Left cardiac atrium (tissue), 4 donors: Measurements from ENCODE around the gene GC. TPM values are rescaled to one million over a fixed set of nuclear protein-coding genes. Genes with fewer than 3 reads are reported as not detected.
"Not testable (repeated sequence)": the region's sequence is repeated elsewhere in the genome, so short reads cannot be mapped to it uniquely, and the experiment has no call there.

Experiments used
- ATAC-seq, 2 donors: fragments of 200-7000 bp; cut with Tn5 transposase; one replicate each; pipeline ENCODE4 v1.9.1; 2020; ENCODE audit warnings: mild to moderate bottlenecking in 2 of 2, moderate library complexity in 2 of 2
- DNase-seq: peaks from one replicate; pipeline ENCODE4 v3.0.0-alpha.2; 2020
- intact Hi-C, 2 donors: fragments of 100-400 bp; cut with DNase I; formaldehyde crosslinking; loops; one replicate each; pipeline versions ENCODE4 v1.14.1 to v1.15.1; 2022 to 2023
- total RNA-seq, 2 donors: library from RNA; stranded (reverse); fragmentation: NEBNext Ultra II Directional; extraction: Animal tissue kit (Norgen Biotek cat#: 25700); gene quantifications; one replicate each; pipeline ENCODE4 v1.2.1, GENCODE V29; 2021
- donor health status: DM: no; HTN: yes; CAD: no.
- donor health status: DM: no; HTN: yes; CAD: no; lungs with severe emphysema.
- donor health status: DM: yes; HTN: yes; CAD: no.
- donor health status: Dilated cardiomyopathy.

The GC gene
- total RNA-seq, 2 donors from 2014 or later: 0.21 TPM; not detected in 1

- intact Hi-C loops: no loop called here
- DNase-seq: no peak
- no peak for ATAC-seq
Observed at GRCh38 chr4:71771613-71772012, 12.3 kb downstream of the GC start.

- DNase-seq (no peak), ATAC-seq (no peak)
- intact Hi-C loops: no loop called here
Observed at GRCh38 chr4:71769434-71769833, 14.4 kb downstream of the GC start.

GRCh38 chr4:71768123-71768522 is 15.8 kb downstream of the GC start:
- no peak for DNase-seq
- no peak for ATAC-seq
- intact Hi-C loops: no loop called here

GRCh38 chr4:71765821-71766383 is 18.0 kb downstream of the GC start:
- ATAC-seq: no peak
- DNase-seq: no peak

GRCh38 chr4:71765350-71765749 is 18.5 kb downstream of the GC start:
- DNase-seq: no peak
- no peak for ATAC-seq
- intact Hi-C loops: no loop called here

More at GRCh38 chr4:71765821-71766383, 18.0 kb downstream of the GC start:
- intact Hi-C loops: no loop called here

GRCh38 chr4:71752383-71753042 is 31.4 kb downstream of the GC start:
- intact Hi-C loops: no loop called here
- ATAC-seq: no peak
- DNase-seq: no peak

GRCh38 chr4:71749008-71749594 is 34.8 kb downstream of the GC start:
- DNase-seq (no peak), ATAC-seq (no peak)
- intact Hi-C loops: no loop called here

GRCh38 chr4:71746379-71746778 is 37.5 kb downstream of the GC start:
- intact Hi-C loops: no loop called here
- DNase-seq (no peak), ATAC-seq (no peak)

- DNase-seq, intact Hi-C loops: not testable (repeated sequence)
Observed at GRCh38 chr4:71738782-71739181, 45.1 kb downstream of the GC start.

GRCh38 chr4:71732706-71733105 is 51.2 kb downstream of the GC start:
- intact Hi-C loops: no loop called here
- DNase-seq: no peak
- ATAC-seq: no peak

More at GRCh38 chr4:71738782-71739181, 45.1 kb downstream of the GC start:
- ATAC-seq: not testable (repeated sequence)

GRCh38 chr4:71732066-71732465 is 51.8 kb downstream of the GC start:
- DNase-seq (no peak), ATAC-seq (no peak)
- intact Hi-C loops: no loop called here

- DNase-seq (no peak), ATAC-seq (no peak)
- intact Hi-C loops: no loop called here
Observed at GRCh38 chr4:71729856-71730255, 54.0 kb downstream of the GC start.

- intact Hi-C loops: loop anchor here in 1 of 2 donors (5.0 to 10.0 kb wide), 3 partner anchors 531 to 1109 kb away; no protein-coding TSS in a partner anchor
- ATAC-seq (peak in 1 of 2 donors; percentile 57), DNase-seq (no peak)
Observed at GRCh38 chr4:71713611-71714203, 70.2 kb downstream of the GC start.

GRCh38 chr4:71711985-71712348 is 71.9 kb downstream of the GC start:
- DNase-seq (no peak), ATAC-seq (peak in 1 of 2 donors; percentile 86)
- intact Hi-C loops: loop anchor here in 1 of 2 donors (5.0 to 10.0 kb wide), 3 partner anchors 530 to 1107 kb away; no protein-coding TSS in a partner anchor

- DNase-seq (no peak), ATAC-seq (peak in 1 of 2 donors; percentile 16)
- intact Hi-C loops: loop anchor here in 1 of 2 donors (5.0 to 10.0 kb wide), 3 partner anchors 529 to 1107 kb away; no protein-coding TSS in a partner anchor
Observed at GRCh38 chr4:71711044-71711984, 72.6 kb downstream of the GC start.

GRCh38 chr4:71709961-71710360 is 73.9 kb downstream of the GC start:
- DNase-seq (no peak), ATAC-seq (no peak)
- intact Hi-C loops: loop anchor here in 1 of 2 donors (5.0 to 10.0 kb wide), 3 partner anchors 528 to 1105 kb away; no protein-coding TSS in a partner anchor

- intact Hi-C loops: no loop called here
- DNase-seq: no peak
- ATAC-seq: no peak
Observed at GRCh38 chr4:71698141-71698540, 85.7 kb downstream of the GC start.

- DNase-seq (no peak), ATAC-seq (peak in 1 of 2 donors; percentile 79)
- intact Hi-C loops: no loop called here
Observed at GRCh38 chr4:71697031-71697430, 86.8 kb downstream of the GC start.

- no peak for ATAC-seq
- no peak for DNase-seq
- intact Hi-C loops: no loop called here
Observed at GRCh38 chr4:71694961-71695360, 88.9 kb downstream of the GC start.
